GM18502 (cell line): Measurements from ENCODE around the gene BRD4.

Source experiments
- ATAC-seq: cut with Tn5 transposase; IDR thresholded peaks from one replicate; pipeline ENCODE4 v1.9.1; 2021; ENCODE audit warnings: mild to moderate bottlenecking; ENCODE audit not compliant: unreplicated experiment, poor library complexity

Gene BRD4

DNA sequence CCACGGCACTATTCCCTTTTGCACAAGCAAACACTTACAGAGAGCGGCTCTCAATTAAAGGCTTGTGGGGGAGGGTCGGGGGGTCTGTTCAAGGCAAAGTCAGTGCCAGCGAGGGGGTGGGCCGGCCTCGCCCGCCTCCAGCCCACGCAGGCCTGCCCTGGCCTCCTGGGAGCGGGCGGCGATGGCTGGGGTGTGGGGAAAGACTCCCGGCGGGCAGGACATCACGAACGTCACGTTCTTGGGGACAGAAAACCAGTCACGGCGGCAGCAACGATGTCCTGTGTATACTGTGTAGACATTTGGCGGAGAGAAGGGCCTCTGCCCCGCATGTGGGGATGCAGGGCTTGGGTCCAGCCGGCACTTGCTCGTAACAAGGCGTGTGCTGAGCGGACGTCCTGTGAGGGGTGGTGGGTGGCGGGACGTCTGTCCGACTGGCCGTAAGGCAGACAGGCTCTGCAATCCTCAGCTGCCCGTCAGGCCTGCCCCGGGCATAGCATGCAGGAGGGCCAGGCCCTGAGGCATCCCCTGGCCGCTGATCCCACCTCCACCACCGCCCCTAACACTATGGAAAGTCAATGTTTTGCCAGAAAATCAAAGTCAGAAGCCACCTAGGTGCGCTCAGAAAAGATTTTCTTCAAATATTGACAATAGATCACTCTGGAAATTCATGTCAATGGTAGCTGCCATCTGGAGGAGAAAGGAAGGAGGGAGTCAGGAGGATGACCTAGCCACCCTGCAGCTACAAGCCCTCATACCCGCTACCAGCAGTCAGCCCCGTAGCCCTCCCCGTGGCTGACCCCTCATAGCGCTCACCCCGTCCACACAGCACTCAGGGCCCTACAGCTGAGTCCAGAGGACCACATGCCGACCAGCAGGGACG, 94.3 kb downstream of the BRD4 start:
- no peak for ATAC-seq

DNA sequence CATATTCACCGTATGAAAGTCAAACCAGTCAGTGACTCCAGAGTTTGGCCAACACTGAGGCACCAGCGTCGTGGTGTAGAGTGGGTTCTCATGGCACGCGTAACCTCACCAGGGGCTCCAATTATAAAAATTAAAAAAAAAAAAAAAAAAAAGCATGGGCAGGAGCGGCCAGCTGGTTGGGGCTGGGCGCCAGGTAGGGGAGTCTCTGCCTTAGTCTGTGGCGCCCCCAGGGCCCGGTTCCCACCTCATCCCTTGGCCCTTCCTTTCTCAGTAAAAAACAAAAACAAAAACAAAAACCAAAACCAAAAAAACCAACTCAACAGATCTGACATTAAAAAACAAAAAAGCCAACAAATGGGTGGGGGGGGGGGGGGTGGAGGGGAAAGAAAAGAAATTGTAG, 95.5 kb downstream of the BRD4 start:
- no peak for ATAC-seq

- ATAC-seq = no peak
Measured at GRCh38 chr19:15235781-15236180, 96.6 kb downstream of the BRD4 start.

GRCh38 chr19:15234431-15235130, 97.8 kb downstream of the BRD4 start:
- no peak for ATAC-seq

- no peak for ATAC-seq
Measured at GRCh38 chr19:15231271-15231670, 101.1 kb downstream of the BRD4 start.

DNA sequence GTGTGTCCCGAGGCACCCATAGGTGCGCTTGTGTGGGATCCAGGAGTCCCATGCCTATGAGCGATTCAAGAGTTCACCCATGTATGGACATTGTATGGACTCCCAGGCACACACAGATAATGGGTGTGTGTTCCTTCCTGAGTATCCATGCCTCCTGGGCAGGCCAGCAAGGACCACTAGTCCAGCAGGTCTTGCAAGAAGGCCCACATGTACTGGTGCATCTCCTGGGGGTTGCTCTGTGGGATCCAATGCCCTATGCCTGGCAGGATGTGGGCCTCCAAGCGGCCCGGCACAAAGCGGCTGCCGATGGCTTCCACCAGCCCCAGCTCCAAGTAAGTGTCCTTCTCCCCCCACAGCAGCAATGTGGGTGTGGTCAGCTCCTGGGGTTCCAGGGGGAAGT, 105.1 kb downstream of the BRD4 start:
- no peak for ATAC-seq

GRCh38 chr19:15225760-15226159, 106.6 kb downstream of the BRD4 start:
- ATAC-seq = no peak

- peak; percentile 12 for ATAC-seq
Measured at GRCh38 chr19:15223649-15224361, 108.5 kb downstream of the BRD4 start.

- ATAC-seq = peak; percentile 65
Measured at GRCh38 chr19:15222738-15223648, 109.3 kb downstream of the BRD4 start.

GRCh38 chr19:15220833-15221232, 111.5 kb downstream of the BRD4 start:
- ATAC-seq = no peak

- ATAC-seq = no peak
Measured at GRCh38 chr19:15218501-15218900, 113.8 kb downstream of the BRD4 start.

GRCh38 chr19:15216363-15216762, 116.0 kb downstream of the BRD4 start:
- ATAC-seq = no peak

- ATAC-seq = no peak
Measured at GRCh38 chr19:15213715-15214381, 118.5 kb downstream of the BRD4 start.

GRCh38 chr19:15212711-15213110, 119.6 kb downstream of the BRD4 start:
- no peak for ATAC-seq

DNA sequence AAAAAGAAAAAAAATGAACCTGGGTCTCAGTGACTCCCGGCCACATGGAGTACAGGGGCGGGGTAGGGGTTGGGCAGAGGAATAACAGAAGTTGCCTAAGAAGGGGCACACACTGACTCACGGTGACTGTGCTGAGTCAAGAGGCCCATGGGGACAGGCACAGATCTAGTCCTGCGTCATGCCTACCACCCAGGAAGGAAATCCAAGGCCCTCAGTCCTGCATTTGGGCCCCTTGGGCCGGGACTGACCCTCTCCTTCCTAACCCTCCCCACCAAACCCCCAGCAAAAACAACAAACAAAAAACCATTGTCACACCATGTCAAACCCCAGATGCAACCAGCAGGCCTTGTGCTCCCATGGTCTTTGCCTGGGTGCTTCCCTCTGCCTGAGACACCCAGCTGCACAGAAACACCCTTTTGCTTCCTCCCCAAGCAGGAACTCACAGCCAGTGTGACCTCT, 122.0 kb downstream of the BRD4 start:
- ATAC-seq = no peak

- ATAC-seq = no peak
Measured at GRCh38 chr19:15201374-15202023, 130.8 kb downstream of the BRD4 start.

- ATAC-seq = no peak
Measured at GRCh38 chr19:15200553-15201364, 131.6 kb downstream of the BRD4 start, which contains the start of gene NOTCH3. NOTCH3 (minus strand) TSS chr19:15200995; CDS start chr19:15200905, 90 bp downstream.
